Measurements from ENCODE around the gene TSHR. TPM values are rescaled to one million over a fixed set of nuclear protein-coding genes. Genes with fewer than 3 reads are reported as not detected.

The TSHR gene
- total RNA-seq, 4 donors from 2014 or later, result not detected

Other genes starting within 250 kb of the TSHR start
- 10 to 100 TPM in 3 of 4 donors, 1 to 10 TPM in 1; 7.4 to 30.4 (median 11.7) TPM for gene CEP128, start 13.9 kb upstream of the TSHR start, total RNA-seq

Data from suprapubic skin (tissue), 4 donors.